ENCODE data around the gene THSD4.

Gene THSD4

GRCh38 chr15:71114887-71115566 is at the start of gene THSD4:
TSS of gene THSD4 (plus strand) at chr15:71115471.
- peak; percentile 65 to 86 (median 82) for DNase-seq

- DNase-seq, result no peak
Observed at GRCh38 chr15:71066983-71067382, 48.3 kb upstream of the THSD4 start.

- DNase-seq, result peak in 1 of 3 experiments; percentile 3
Observed at GRCh38 chr15:71069693-71070092, 45.6 kb upstream of the THSD4 start.

GRCh38 chr15:71071529-71071928 is 43.7 kb upstream of the THSD4 start:
- no peak for DNase-seq

- no peak for DNase-seq
Observed at GRCh38 chr15:71072423-71072822, 42.8 kb upstream of the THSD4 start.

- DNase-seq, result no peak
Observed at GRCh38 chr15:71078506-71079207, 36.6 kb upstream of the THSD4 start.

GRCh38 chr15:71079208-71080044 is 35.8 kb upstream of the THSD4 start:
- no peak for DNase-seq

- no peak for DNase-seq
Observed at GRCh38 chr15:71080166-71080565, 35.1 kb upstream of the THSD4 start.

- DNase-seq, result no peak
Observed at GRCh38 chr15:71080705-71081104, 34.6 kb upstream of the THSD4 start.

- DNase-seq, result no peak
Observed at GRCh38 chr15:71082803-71083202, 32.5 kb upstream of the THSD4 start.

GRCh38 chr15:71083349-71083748 is 31.9 kb upstream of the THSD4 start:
- DNase-seq, result no peak

GRCh38 chr15:71084264-71084663 is 31.0 kb upstream of the THSD4 start:
- no peak for DNase-seq

- peak; percentile 25 to 87 (median 58) for DNase-seq
Observed at GRCh38 chr15:71085809-71086208, 29.5 kb upstream of the THSD4 start.

GRCh38 chr15:71088155-71088554 is 27.1 kb upstream of the THSD4 start:
- no peak for DNase-seq

- no peak for DNase-seq
Observed at GRCh38 chr15:71088683-71089082, 26.6 kb upstream of the THSD4 start.

- DNase-seq, result no peak
Observed at GRCh38 chr15:71089801-71090200, 25.5 kb upstream of the THSD4 start.

GRCh38 chr15:71091601-71092000 is 23.7 kb upstream of the THSD4 start:
- DNase-seq, result no peak

- DNase-seq, result no peak
Observed at GRCh38 chr15:71092056-71092600, 23.1 kb upstream of the THSD4 start.

GRCh38 chr15:71093054-71094024 is 21.9 kb upstream of the THSD4 start:
- DNase-seq, result peak in 2 of 3 experiments; percentile 44 to 71

GRCh38 chr15:71094137-71094536 is 21.1 kb upstream of the THSD4 start:
- DNase-seq, result no peak

- DNase-seq, result no peak
Observed at GRCh38 chr15:71096676-71097075, 18.6 kb upstream of the THSD4 start.

GRCh38 chr15:71097890-71098289 is 17.4 kb upstream of the THSD4 start:
- DNase-seq, result no peak
